Astrocyte (in vitro differentiated cells and primary cell): ENCODE results near the gene CPXM2. TPM values are rescaled to one million over a fixed set of nuclear protein-coding genes. Genes with fewer than 3 reads are reported as not detected.

ENCODE experiments used
- DNase-seq: peaks from one replicate; pipeline ENCODE4 v3.0.0-alpha.2; 2010; ENCODE audit warnings: low read depth
- FAIRE-seq: peaks from 2 replicates; lab custom pipeline; 2011; peaks lifted over from hg19 to GRCh38; lab: Jason Lieb, UNC
- H2AFZ ChIP-seq: 2 replicates; pipeline ENCODE4 v1.6.0; 2012; ENCODE audit warnings: low read depth, low read length, inconsistent platforms
- H3K27ac ChIP-seq: 2 replicates; pipeline ENCODE4 v1.5.1; 2011; ENCODE audit warnings: low read depth, low read length, inconsistent platforms
- H3K27me3 ChIP-seq: 2 replicates; pipeline ENCODE4 v1.6.0; 2011; ENCODE audit warnings: low read length, inconsistent platforms; ENCODE audit not compliant: insufficient read depth
- H3K36me3 ChIP-seq: 2 replicates; pipeline ENCODE4 v1.5.1; 2011; ENCODE audit warnings: low read length, inconsistent platforms; ENCODE audit not compliant: insufficient read depth
- H3K4me1 ChIP-seq: 2 replicates; pipeline ENCODE4 v1.5.1; 2011; ENCODE audit warnings: low read length, inconsistent platforms; ENCODE audit not compliant: insufficient read depth
- H3K4me2 ChIP-seq: 2 replicates; pipeline ENCODE4 v1.6.0; 2012; ENCODE audit warnings: low read length, inconsistent platforms
- H3K4me3 ChIP-seq: 2 replicates; pipeline ENCODE4 v1.5.1; 2011; ENCODE audit warnings: low read depth, mild to moderate bottlenecking, low read length, inconsistent platforms; ENCODE audit not compliant: insufficient read depth
- H3K79me2 ChIP-seq: 2 replicates; pipeline ENCODE4 v1.6.0; 2012; ENCODE audit warnings: mild to moderate bottlenecking, low read length, inconsistent platforms; ENCODE audit not compliant: insufficient read depth
- H3K9ac ChIP-seq: 2 replicates; pipeline ENCODE4 v1.6.0; 2012; ENCODE audit warnings: mild to moderate bottlenecking, low read length, inconsistent platforms
- H3K9me3 ChIP-seq: 2 replicates; pipeline ENCODE4 v1.5.1; 2012; ENCODE audit warnings: low read depth, mild to moderate bottlenecking, low read length, inconsistent platforms; ENCODE audit not compliant: insufficient read depth
- H4K20me1 ChIP-seq: 2 replicates; pipeline ENCODE4 v1.6.0; 2012; ENCODE audit warnings: low read length, inconsistent platforms; ENCODE audit not compliant: insufficient read depth
- H3K27ac Mint-ChIP-seq: one replicate; pipeline ENCODE4 v1.8.0; 2021; ENCODE audit warnings: mild to moderate bottlenecking, mixed read lengths; ENCODE audit not compliant: unreplicated experiment
- H3K27me3 Mint-ChIP-seq: one replicate; pipeline ENCODE4 v1.8.0; 2021; ENCODE audit warnings: low read depth, mixed read lengths; ENCODE audit not compliant: unreplicated experiment
- H3K36me3 Mint-ChIP-seq: one replicate; pipeline ENCODE4 v1.8.0; 2021; ENCODE audit warnings: low read depth, mixed read lengths; ENCODE audit not compliant: unreplicated experiment
- H3K4me1 Mint-ChIP-seq: one replicate; pipeline ENCODE4 v1.8.0; 2021; ENCODE audit warnings: low read depth, mixed read lengths; ENCODE audit not compliant: unreplicated experiment
- H3K4me3 Mint-ChIP-seq: one replicate; pipeline ENCODE4 v1.8.0; 2021; ENCODE audit warnings: mild to moderate bottlenecking, moderate library complexity, mixed read lengths; ENCODE audit not compliant: unreplicated experiment
- H3K9me3 Mint-ChIP-seq: one replicate; pipeline ENCODE4 v1.8.0; 2021; ENCODE audit warnings: mild to moderate bottlenecking, mixed read lengths; ENCODE audit not compliant: unreplicated experiment
- CTCF ChIP-seq: IDR thresholded peaks from 2 replicates; pipeline ENCODE4 v1.5.1; 2011; ENCODE audit warnings: low read depth, mild to moderate bottlenecking, inconsistent platforms, low read length, moderate library complexity; ENCODE audit not compliant: insufficient read depth
- EZH2 ChIP-seq: IDR thresholded peaks from 2 replicates; pipeline ENCODE4 v1.6.1; 2012; ENCODE audit warnings: mild to moderate bottlenecking, low read length, inconsistent platforms; ENCODE audit not compliant: insufficient read depth
- total RNA-seq: library from RNA; stranded (reverse); gene quantifications from 2 replicates; pipeline ENCODE4 v1.2.1, GENCODE V29; 2021

CPXM2 gene
- total RNA-seq, 1 donor from 2014 or later: 5.2 TPM

GRCh38 chr10:123886292-123886691 lies 5.3 kb downstream of the CPXM2 start:
- peaks cover 2% of the 10 kb centered on the region for H3K9me3 Mint-ChIP-seq

GRCh38 chr10:123885406-123886170 lies 6.0 kb downstream of the CPXM2 start:
- H3K27me3 ChIP-seq: no peaks in the 10 kb centered on the region
- H3K27ac ChIP-seq: no peak overlapping the region
- peaks cover 33% of the 10 kb centered on the region for H3K27me3 Mint-ChIP-seq
- no peaks in the 10 kb centered on the region for H4K20me1 ChIP-seq
- H3K36me3 ChIP-seq: no peaks in the 10 kb centered on the region
- H3K9me3 Mint-ChIP-seq: peaks cover 2% of the 10 kb centered on the region
- H3K4me3 Mint-ChIP-seq: no peak overlapping the region
- H3K79me2 ChIP-seq: no peaks in the 10 kb centered on the region
- no peak for DNase-seq
- no peak for TF ChIP-seq CTCF
- no peaks in the 10 kb centered on the region for H3K4me1 ChIP-seq
- H3K27ac Mint-ChIP-seq: no peak overlapping the region
- H3K4me1 Mint-ChIP-seq: peaks cover 6% of the 10 kb centered on the region
- no peak overlapping the region for H3K9ac ChIP-seq
- FAIRE-seq: no peak
- H3K9me3 ChIP-seq: no peaks in the 10 kb centered on the region
- H3K4me2 ChIP-seq: no peak overlapping the region
- H2AFZ ChIP-seq: no peak overlapping the region
- no peaks in the 10 kb centered on the region for H3K36me3 Mint-ChIP-seq
- no peak overlapping the region for H3K4me3 ChIP-seq

More at GRCh38 chr10:123886292-123886691, 5.3 kb downstream of the CPXM2 start:
- H3K27me3 Mint-ChIP-seq: peaks cover 35% of the 10 kb centered on the region
- no peak overlapping the region for H3K4me3 Mint-ChIP-seq
- Histone ChIP-seq H3K27ac (no peak overlapping the region), H3K4me3 (no peak overlapping the region), H2AFZ (no peak overlapping the region), H3K27me3 (no peaks in the 10 kb centered on the region), H4K20me1 (no peaks in the 10 kb centered on the region), H3K4me1 (no peaks in the 10 kb centered on the region), H3K4me2 (no peak overlapping the region), H3K79me2 (no peaks in the 10 kb centered on the region), H3K36me3 (no peaks in the 10 kb centered on the region), H3K9me3 (no peaks in the 10 kb centered on the region), H3K9ac (no peak overlapping the region)
- FAIRE-seq (no peak), DNase-seq (no peak)
- TF ChIP-seq EZH2 (no peak), CTCF (no peak)
- H3K27ac Mint-ChIP-seq: no peak overlapping the region
- peaks cover 6% of the 10 kb centered on the region for H3K4me1 Mint-ChIP-seq
- no peaks in the 10 kb centered on the region for H3K36me3 Mint-ChIP-seq

- Histone ChIP-seq H4K20me1 (no peaks in the 10 kb centered on the region), H3K27me3 (no peaks in the 10 kb centered on the region), H3K4me2 (no peak overlapping the region), H3K4me1 (no peaks in the 10 kb centered on the region), H2AFZ (no peak overlapping the region), H3K9ac (no peak overlapping the region), H3K4me3 (no peak overlapping the region), H3K27ac (no peak overlapping the region), H3K36me3 (no peaks in the 10 kb centered on the region), H3K79me2 (no peaks in the 10 kb centered on the region), H3K9me3 (no peaks in the 10 kb centered on the region)
- H3K36me3 Mint-ChIP-seq: no peaks in the 10 kb centered on the region
- TF ChIP-seq EZH2 (no peak), CTCF (no peak)
- H3K4me1 Mint-ChIP-seq: peaks cover 6% of the 10 kb centered on the region
- DNase-seq (no peak), FAIRE-seq (no peak)
- H3K9me3 Mint-ChIP-seq: peaks cover 2% of the 10 kb centered on the region
- H3K27me3 Mint-ChIP-seq: peaks cover 26% of the 10 kb centered on the region
- H3K4me3 Mint-ChIP-seq: no peak overlapping the region
- no peak overlapping the region for H3K27ac Mint-ChIP-seq
Observed at GRCh38 chr10:123884907-123885381, 6.7 kb downstream of the CPXM2 start.
